DMS79 (cell line): ENCODE results near the gene CDC14A.
"Not testable (repeated sequence)": the region's sequence is repeated elsewhere in the genome, so short reads cannot be mapped to it uniquely, and the experiment has no call there.

Experiments
- DNase-seq: peaks from one replicate; lab custom pipeline; 2025; lab: John Stamatoyannopoulos, UW

The CDC14A gene

DNA sequence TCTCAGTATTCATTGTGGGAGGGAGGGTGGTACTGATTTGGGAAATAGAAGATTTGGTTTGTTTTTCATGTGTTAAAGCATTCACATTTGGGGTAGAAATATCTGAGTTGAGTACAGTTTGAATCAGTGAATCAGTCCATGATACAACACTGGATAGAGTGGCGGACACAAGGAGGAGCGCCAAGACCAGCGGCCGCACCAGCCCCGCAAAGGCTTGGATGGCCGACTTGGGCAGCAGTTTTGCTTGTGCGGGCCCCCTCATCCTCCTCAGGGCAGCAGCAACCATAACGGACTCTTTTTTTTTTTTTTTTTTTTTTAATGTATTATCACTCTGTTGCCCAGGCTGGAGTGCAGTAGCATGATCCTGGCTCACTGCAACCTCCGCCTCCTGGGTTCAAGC lies 20.0 kb upstream of the CDC14A start:
- DNase-seq: no peak

DNA sequence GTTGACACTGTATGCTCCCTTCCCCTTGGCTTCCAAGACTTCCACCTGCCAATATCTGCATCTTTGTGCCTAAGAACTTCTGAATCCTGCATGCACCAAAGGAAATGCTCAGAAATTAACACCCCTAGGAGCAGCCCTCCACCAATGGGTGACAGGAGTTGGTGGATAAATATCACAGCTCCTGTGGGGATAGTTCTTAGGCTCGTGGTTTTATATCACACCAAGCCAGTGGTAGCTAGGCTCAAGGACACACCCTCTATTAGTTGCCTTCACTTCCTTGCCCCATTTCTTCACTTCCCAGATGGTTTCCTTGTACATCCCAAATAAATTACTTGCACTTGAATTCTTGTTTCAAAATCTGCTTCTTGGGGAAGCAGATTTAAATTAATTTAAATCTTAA lies 16.9 kb upstream of the CDC14A start:
- no peak for DNase-seq

DNA sequence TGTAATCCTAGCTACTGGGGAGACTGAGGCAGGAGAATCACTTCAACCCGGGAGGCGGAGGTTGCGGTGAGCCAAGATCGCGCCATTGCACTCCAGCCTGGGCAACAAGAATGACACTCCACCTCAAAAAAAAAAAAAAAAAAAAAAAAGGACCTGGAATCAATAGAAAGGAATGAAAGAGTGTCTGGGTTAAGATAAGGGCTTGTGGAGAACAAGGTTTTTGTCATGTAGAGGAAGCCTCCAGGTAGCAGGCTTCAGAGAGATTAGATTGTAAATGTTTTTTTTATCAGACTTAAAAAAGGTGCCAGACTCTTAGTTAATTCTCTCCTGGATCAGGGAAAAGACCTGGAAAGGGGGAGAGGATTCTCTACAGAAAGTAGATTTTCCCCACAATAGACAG lies 14.4 kb upstream of the CDC14A start:
- not testable (repeated sequence) for DNase-seq

DNA sequence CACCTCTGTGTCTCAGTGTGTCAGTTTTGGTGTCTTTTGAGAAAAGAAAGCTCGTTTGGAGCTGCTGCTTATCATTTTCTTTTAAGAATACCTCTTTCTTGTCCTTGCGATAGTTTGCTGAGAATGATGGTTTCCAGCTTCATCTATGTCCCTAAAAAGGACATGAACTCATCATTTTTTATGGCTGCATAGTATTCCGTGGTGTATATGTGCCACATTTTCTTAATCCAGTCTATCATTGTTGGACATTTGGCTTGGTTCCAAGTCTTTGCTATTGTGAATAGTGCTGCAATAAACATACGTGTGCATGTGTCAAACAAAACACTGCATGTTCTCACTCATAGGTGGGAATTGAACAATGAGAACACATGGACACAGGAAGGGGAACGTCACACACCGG lies 12.6 kb upstream of the CDC14A start:
- DNase-seq: not testable (repeated sequence)

DNA sequence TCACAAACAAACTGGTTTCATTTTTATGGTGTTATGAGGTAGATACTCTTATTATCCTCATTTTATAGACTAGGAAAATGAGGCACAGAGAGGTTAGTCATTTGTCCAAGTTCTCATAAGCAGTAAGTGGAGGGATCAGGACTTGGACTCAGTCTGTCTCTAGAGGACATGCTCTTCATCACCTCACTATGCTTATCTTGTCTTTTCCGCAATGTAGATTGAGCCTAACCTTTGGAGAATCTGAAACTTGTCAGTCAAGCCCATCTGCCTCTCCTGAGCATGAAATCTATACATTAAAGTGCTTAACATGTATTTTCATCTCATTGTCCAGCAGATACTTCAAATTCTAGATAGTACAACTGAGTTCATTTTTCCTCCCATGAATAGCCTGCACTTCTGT lies 11.8 kb upstream of the CDC14A start:
- DNase-seq: no peak

DNA sequence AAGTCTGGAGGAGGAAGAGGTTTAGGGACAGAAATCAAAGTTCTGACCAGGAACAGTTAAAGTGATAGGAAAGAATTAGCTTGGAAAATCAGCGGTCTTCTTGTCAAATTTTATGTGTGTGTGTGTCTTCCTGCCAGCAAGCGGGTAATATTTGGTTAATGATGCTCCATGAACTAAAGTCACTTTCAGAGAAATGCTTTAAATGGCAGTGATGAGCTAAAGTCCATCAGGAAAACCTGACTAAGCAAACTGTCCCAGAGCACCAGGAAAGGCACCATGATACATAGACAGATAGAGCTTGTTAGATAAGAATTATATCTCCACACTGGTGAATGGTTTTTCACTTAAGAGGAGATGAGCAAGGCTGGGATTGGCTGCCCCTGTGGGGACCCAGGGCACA lies 10.0 kb upstream of the CDC14A start:
- no peak for DNase-seq

DNA sequence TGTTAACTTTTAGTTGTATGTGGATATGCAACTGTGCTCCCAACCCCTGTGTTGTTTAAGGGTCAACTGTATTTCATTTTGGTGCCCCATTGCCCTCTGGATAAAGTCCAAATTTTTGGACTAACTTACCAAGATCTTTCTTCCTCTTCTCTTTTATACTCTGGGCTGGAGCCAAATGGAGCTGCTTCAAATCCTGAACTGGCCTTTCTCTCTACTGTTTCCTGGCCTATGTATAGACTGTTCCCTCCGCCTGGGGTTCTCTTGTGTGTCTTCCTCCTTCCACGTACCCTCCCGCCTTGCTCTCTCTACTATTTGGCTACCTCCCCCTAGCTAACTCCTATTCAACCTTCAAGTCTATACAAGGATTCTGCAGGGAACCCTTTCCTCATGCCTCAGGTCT lies 8.4 kb upstream of the CDC14A start:
- no peak for DNase-seq

DNA sequence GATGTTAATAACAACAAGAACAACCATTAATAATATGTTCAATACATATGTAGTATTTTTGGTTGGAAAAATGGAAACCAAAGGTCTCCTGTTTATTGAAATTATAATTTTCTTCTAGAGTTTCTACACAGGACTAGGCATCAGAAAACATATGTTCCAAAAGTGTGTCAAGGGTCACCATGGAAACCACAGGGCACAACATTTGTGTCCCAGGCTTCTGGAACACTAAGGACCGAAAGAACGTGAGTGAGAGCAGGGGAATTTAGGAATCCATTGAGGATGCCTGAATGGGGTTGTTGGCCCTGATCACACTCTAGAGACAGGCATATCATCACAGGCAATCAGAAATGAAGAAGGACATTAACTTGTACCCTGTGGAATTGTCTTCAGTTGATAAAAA lies 7.5 kb upstream of the CDC14A start:
- DNase-seq: no peak

DNA sequence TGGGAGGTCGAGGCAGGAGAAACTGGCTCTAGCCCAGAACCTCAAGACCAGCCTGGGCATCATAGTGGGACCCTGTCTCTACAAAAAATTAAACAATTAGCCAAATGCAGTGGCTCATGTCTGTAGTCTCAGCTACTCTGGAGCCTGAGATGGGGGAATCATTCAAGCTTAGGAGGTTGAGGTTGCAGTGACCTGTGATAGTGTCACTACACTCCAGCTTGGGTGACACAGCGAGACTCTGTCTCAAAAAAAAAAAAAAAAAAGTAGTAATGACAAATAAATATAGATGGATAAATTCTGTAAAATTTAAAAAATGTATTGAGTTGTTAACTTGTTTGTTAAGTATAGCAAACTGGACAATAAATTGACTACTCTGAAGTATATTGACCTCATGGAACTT lies 5.9 kb upstream of the CDC14A start:
- no peak for DNase-seq

DNA sequence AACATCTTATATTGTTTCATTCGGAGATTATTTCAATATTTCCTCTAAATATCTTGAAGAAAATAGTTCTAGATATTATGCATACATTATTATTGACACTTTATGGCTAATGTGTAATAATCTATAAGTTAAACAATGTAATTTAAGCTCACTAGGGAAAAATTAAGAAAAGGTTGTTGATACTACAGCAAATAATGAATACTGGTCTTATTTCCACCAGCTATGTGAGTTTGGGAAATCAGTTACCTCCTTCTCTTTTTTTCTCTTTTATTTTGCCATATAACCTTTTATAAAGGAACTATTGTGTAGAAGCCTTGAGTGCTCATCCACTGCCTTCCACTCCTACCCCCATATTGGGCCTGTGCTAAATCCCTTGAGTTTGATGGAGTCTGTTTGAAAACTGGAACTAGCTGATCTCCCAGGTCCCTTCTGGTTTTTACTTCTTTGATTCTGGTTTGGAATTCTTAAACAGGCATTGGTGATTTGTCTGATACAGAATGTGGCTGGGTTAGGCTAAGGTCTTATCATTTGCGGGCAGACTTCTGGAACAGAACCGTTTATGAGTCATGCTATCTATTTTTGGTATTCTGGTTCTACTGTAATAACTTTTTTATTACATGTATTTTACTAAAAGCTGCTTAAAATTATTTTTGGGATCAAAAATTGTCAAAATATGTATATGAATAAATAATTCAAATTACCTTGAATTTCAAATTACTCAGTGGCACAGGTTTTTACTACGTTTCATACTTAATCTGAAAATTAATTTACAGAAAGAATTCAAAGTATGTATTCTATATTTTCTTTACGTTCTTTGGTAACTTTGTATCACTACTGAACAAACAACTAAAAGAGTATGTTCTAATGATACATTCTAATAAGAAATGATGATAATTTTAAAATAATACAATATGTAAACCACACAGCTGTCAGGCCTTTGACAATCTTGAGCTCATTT lies 5.0 kb upstream of the CDC14A start:
- DNase-seq: no peak

DNA sequence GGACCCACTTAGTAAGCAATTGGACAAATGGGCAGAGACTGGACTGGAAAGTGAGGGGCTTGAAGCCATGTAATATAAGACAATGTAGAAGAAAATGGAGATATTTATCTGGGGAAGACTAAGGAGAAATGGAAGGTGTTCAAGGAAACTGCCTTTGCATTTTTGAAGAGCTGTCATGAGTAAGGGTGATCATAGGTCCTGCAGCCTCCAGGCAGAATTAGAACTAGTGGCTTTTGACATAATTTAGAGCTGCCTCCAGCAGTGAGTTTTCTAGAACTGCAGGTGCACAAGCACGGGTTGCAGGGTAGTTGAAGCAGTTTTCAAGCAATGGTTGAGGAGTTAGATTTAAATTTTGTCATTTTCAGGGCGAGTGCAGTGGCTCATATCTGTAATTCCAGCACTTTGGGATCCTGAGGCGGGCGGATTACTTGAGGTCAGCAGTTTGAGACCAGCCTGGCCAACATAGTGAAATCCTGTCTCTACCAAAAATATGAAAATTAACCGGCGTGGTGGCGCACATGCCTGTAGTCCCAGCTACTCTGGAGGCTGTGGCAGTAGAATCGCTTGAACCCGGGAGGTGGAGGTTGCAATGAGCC lies 3.7 kb upstream of the CDC14A start:
- no peak for DNase-seq

DNA sequence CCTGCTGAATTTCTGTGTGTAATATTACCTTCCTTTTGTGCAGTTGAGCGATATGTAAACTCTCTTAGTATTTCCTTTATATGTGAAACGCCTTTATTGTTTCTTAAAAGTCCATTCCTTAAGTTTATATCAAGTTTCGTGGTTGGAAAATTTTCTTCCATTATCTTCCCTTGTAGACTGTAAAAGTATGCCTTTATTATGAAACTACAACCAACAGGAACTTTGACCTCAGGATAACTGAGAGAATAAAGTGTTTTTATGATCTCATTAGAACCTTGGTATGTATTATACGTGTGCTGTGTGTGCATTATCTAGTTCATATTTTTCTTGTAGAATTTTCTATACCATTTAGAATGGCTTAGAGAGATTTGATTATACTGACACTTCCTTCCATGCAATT lies 3.1 kb upstream of the CDC14A start:
- DNase-seq: no peak

DNA sequence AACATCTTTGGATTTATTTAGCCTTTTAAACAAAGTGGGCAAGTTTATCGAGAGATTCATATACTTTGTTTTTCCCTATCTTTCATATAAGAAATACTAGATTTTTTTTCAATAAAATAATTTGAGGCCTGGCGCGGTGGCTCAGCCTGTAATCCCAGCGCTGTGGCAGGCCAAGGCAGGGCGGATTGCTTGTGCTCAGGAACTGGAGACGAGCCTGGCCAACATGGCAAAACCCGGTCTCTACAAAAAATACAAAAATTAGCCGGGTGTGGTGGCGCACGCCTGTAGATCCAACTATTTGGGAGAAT lies 1.6 kb upstream of the CDC14A start:
- DNase-seq: no peak

DNA sequence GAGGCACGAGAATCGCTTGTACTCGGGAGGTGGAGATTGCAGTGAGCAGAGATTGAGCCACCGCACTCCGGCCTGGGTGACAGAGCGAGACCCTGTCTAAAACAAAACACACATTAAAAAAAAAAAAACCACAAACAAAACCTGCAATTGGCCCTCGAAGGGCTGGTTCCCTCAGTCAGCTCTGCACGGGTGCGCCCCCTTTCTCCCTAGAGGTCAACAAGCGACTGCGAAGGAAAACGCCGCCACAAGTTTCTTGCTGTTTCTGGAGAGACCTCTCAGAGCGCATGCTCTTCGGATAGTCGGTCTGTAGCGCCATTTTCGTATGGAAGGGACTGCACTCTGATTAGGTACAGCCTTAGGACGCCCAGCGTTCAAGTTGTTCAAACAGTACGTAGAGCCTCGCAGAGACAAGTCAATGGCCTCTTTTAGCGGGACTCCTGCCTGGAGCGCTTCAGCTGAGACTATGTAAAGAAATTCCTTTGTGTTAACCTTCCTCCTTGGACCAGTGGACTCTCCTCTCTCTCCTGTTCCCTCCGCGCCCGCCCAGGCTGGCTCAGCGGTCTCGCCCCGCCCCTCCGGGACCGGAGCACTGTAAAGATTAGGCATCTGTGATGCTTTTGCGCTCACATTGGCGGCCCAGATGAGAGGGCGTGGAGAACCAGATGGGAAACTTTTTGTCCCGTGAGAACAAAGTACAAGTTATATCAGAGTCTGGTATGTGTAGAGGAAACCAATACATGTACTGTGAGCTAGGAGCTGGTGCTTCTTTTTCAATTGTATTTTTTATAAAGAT lies 1.0 kb upstream of the CDC14A start:
- peak; percentile 80 for DNase-seq

DNA sequence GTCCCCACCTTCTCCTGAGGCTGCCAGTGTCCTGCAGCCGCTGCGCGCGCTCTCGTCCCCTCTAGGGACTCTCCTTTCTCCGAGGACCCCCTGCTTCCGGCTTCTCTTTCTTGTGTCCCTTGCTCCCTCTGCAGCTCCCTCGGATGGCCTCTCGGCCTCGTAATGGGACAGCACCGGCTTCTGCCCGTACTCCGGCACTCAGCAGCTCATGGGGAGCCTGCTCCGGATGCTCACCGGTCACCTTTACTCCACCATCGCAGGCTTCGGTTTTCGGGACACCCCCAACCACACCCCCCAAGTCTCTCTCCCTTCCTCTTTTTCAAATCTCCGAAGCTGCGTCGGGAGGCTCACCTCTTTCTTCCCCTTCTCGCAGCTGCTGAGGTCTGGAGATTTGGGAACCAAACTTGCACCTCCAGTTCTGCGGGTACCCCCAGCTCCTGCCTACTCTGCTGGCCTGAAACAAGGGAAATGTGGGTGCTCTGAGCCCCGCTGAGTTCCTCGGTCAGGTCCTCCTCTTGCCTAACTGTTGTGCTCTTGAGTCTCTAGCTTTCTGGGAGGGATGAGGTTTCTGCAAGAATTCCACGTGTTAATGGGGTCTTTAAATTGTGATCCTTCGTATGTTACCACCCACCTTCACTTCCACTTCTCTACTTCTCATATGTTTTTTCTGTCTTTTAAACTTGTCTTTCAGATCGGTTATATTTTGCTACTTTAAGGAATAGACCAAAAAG lies 930 bp downstream of the CDC14A start:
- DNase-seq: no peak

DNA sequence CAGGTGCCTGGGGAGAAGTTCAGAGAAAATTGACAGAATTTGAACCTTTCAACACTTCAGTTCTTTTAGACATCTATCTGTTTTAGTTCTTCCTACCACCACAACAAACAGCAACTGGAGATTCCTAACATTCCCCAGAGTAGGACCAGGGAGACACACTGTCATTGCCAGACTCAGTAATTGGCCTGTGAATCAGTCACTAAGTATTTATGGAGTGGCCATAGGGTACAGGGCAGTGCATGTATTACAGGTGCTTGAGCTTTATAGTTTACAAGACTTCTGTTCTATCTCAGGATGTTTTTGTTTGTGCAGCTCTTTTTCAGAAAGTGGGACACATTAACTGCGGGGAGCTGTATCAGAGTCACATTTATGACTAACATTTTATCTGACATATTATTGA lies 1.7 kb downstream of the CDC14A start:
- DNase-seq: no peak

DNA sequence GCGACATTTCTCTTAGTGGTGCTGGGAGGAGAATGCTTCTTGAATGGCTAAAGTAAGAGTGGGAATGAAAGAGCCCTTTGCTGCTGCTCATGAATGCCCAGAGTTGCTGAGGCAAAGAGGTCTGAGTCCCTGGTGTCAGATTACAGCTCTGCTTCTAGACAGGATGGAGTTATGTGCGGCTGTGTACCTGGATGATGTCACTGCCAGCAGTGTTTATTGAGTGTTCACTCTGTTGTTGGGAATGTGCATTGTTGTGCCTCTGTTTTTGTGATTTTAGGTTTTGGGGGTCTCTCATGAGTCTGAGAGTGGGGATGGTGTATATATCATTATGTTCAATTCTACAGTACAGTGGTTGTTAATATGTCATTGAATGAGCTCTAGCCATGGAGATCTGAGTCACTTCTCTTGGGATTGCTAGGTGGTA lies 2.7 kb downstream of the CDC14A start:
- peak; percentile 86 for DNase-seq

DNA sequence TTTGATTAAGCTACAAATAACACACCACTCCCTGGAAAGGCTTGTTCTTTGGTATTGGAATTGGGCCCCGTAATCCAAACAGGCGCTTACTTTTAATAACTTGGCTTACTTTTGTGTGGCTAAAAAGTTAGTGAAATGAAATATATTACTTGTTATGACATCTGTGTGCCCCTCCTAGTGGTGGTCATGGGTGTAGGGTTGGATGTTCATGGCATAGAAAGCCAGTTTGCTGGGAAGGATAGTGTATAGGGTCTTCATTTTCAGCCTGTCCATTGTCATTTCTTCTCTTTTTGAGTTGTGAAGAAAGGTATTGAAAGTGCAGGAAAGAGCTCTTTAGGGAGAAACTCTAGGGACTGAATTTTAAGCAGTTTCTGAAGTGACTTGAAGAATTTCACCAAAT lies 5.9 kb downstream of the CDC14A start:
- no peak for DNase-seq

DNA sequence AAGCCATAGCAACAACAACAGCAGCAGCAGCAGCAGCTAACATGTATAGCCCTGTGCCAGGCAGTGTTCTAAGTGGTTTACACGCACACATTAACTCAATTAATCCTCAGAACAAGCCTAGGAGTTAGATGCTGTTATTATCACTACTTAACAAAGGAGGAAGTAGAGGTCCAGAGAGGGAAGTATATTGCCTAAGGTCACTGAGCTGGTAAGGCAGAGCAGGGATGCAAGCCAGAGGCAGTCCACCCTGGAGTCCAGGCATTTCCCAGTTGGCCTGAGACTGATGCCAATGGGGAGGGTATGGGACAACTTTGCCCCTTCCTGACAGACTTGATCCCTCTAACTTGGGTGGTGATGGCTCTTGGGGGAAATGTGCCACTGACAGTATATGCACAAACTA lies 6.8 kb downstream of the CDC14A start:
- DNase-seq: no peak

DNA sequence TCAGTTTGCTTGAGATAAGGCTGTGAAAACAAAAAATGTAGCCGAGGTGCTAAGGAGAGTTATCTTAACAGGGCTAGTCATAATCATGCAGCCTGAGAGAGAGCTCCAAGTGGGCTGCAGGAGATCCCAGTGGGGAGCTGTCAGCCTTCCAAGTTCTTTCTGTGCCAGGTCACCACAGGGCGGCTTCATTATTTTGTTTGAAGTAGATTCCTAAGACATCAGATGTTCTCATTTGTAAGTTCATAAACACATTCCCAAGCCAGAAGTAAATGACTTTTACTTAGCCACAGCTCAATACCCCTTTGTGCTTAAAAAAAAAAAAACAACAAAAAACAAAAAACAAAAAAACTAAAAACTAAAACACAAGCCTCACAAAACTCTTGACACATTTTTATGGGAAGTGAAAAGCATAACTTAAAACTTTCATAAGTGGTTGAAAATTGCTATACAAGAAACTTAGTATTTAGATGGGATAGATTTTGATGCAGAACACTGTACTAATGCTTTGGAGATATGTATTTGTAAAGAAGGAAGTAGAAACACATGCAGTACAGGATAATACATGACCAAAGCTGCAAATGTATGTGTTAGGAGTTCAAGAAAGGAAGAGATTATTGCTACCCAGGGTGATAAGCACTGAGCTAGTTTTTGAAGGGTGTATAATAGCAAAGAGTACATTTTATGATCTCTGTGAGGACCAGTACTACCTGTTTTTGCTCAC lies 8.6 kb downstream of the CDC14A start:
- DNase-seq: peak; percentile 22

DNA sequence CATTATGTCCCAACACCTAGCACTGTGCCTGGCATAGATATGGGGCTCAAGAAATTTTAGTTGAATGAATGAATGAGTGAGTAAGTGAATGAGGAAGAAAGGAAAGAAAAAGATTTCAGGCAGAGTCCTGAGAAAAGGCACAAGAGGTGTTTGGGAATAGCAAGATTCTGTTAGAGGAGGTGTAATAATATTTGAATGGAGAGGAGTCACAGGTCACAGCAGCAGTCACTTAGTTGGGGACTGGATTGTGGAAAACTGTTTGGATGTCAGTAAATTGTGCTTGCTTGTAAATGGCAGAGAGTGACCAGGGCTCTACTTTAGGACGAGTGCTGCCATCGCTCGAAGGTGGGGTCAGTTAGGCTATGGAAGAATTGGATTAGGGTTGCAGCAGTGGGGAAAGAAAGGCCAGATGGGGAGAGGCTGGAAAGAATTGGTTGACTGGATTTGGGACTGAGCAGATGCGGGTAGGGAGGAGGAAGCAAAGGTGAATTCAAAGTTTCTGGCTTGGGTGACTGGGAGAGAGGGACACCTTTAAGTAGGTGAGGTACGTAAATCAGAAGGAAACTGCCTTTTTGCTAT lies 9.3 kb downstream of the CDC14A start:
- DNase-seq: no peak
